ENCODE measurements around the gene CGB2. TPM values are rescaled to one million over a fixed set of nuclear protein-coding genes. Genes with fewer than 3 reads are reported as not detected.

The CGB2 gene
- total RNA-seq, 4 donors from 2014 or later = not detected

- intact Hi-C loops (cut with DNase I) = no loop called here
- Histone ChIP-seq H3K27me3 (peaks cover 0 to 59% (median 9%) of the 10 kb centered on the region in 4 donors), H3K4me3 (no peak overlapping the region), H3K4me1 (peaks cover 16 to 27% (median 25%) of the 10 kb centered on the region in 4 donors), H3K36me3 (no peaks in the 10 kb centered on the region), H3K9me3 (no peaks in the 10 kb centered on the region), H3K27ac (replicated peaks in 1 of 4) (no peak overlapping the region)
- WGBS = 58% methylated on average over 7 of the region's 10 CpGs
- no peak for TF ChIP-seq EP300 (IDR thresholded peaks at IDR 0.05)
- TF ChIP-seq POLR2AphosphoS5 (IDR thresholded peaks at IDR 0.05) = no peak
- TF ChIP-seq POLR2A (IDR thresholded peaks at IDR 0.05; ENCODE audit: low read depth) = no peak
- no peak for TF ChIP-seq CTCF (IDR thresholded peaks at IDR 0.05)
- no peak for DNase-seq (ENCODE audit: extremely low spot score)
These were observed 26.9 kb downstream of the CGB2 start for GRCh38 chr19:49058562-49058961.

GRCh38 chr19:49059053-49059452 is 27.4 kb downstream of the CGB2 start:
- no peaks in the 10 kb centered on the region for H3K9me3 ChIP-seq
- DNase-seq (ENCODE audit: extremely low spot score) = no peak
- intact Hi-C loops (cut with DNase I) = no loop called here
- no peak for TF ChIP-seq POLR2A (IDR thresholded peaks at IDR 0.05; ENCODE audit: low read depth)
- TF ChIP-seq CTCF (IDR thresholded peaks at IDR 0.05) = no peak
- TF ChIP-seq EP300 (IDR thresholded peaks at IDR 0.05) = no peak
- TF ChIP-seq POLR2AphosphoS5 (IDR thresholded peaks at IDR 0.05) = no peak
- 50% methylated on average over 9 of the region's 9 CpGs for WGBS
- no peaks in the 10 kb centered on the region for H3K36me3 ChIP-seq
- no peak overlapping the region for H3K27ac ChIP-seq (replicated peaks in 1 of 4)
- H3K27me3 ChIP-seq = peaks cover 0 to 64% (median 9%) of the 10 kb centered on the region in 4 donors
- H3K4me1 ChIP-seq = peaks cover 16 to 27% (median 25%) of the 10 kb centered on the region in 4 donors
- no peak overlapping the region for H3K4me3 ChIP-seq

DNA sequence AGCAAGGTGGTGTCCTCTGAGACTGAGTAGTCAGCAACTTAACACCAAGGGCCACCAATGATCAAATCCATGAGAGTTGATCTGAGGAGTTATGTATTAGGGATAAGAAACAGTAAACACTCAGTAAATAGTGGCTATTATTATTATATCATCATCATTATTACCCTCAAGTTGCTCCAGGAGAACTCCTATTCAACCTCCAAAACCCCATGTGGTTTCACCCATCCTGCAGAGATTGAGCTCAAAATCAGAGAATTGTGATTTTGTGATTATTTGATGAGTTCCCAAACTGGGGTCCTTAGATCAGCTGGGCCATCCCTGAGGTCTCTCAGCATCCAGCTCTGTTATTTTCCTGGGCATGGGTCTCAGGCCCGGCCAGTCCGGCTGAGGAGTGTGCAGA is 29.3 kb downstream of the CGB2 start:
- intact Hi-C loops (cut with DNase I) = no loop called here
- H3K27ac ChIP-seq (replicated peaks in 1 of 4) = no peak overlapping the region
- no peaks in the 10 kb centered on the region for H3K9me3 ChIP-seq
- 90% methylated on average over 2 of the region's 2 CpGs for WGBS
- H3K4me3 ChIP-seq = no peak overlapping the region
- H3K27me3 ChIP-seq = peaks cover 0 to 83% (median 25%) of the 10 kb centered on the region in 4 donors
- TF ChIP-seq EP300 (IDR thresholded peaks at IDR 0.05) = no peak
- no peak for TF ChIP-seq CTCF (IDR thresholded peaks at IDR 0.05)
- no peak for TF ChIP-seq POLR2A (IDR thresholded peaks at IDR 0.05; ENCODE audit: low read depth)
- no peak for TF ChIP-seq POLR2AphosphoS5 (IDR thresholded peaks at IDR 0.05)
- DNase-seq (ENCODE audit: extremely low spot score) = no peak
- H3K36me3 ChIP-seq = no peaks in the 10 kb centered on the region
- H3K4me1 ChIP-seq = peaks cover 24 to 37% (median 33%) of the 10 kb centered on the region in 4 donors

GRCh38 chr19:49061445-49061844 is 29.8 kb downstream of the CGB2 start:
- H3K4me3 ChIP-seq = no peak overlapping the region
- DNase-seq (ENCODE audit: extremely low spot score) = no peak
- intact Hi-C loops (cut with DNase I) = no loop called here
- H3K27me3 ChIP-seq = peaks cover 0 to 88% (median 27%) of the 10 kb centered on the region in 4 donors
- 66% methylated on average over 24 of the region's 25 CpGs for WGBS
- no peak overlapping the region for H3K27ac ChIP-seq (replicated peaks in 1 of 4)
- H3K4me1 ChIP-seq = peaks cover 24 to 32% (median 29%) of the 10 kb centered on the region in 4 donors
- no peaks in the 10 kb centered on the region for H3K9me3 ChIP-seq
- TF ChIP-seq CTCF (IDR thresholded peaks at IDR 0.05) (no peak), EP300 (IDR thresholded peaks at IDR 0.05) (no peak), POLR2A (IDR thresholded peaks at IDR 0.05; ENCODE audit: low read depth) (no peak), POLR2AphosphoS5 (IDR thresholded peaks at IDR 0.05) (no peak)
- no peaks in the 10 kb centered on the region for H3K36me3 ChIP-seq

GRCh38 chr19:49064029-49064629 is 32.4 kb downstream of the CGB2 start:
- Histone ChIP-seq H3K4me1 (peaks cover 8 to 14% (median 11%) of the 10 kb centered on the region in 4 donors), H3K27ac (replicated peaks in 1 of 4) (no peak overlapping the region), H3K36me3 (no peaks in the 10 kb centered on the region), H3K4me3 (no peak overlapping the region), H3K27me3 (peaks cover 0 to 93% (median 27%) of the 10 kb centered on the region in 4 donors), H3K9me3 (no peaks in the 10 kb centered on the region)
- DNase-seq (ENCODE audit: extremely low spot score) = no peak
- intact Hi-C loops (cut with DNase I) = no loop called here
- TF ChIP-seq POLR2A (IDR thresholded peaks at IDR 0.05; ENCODE audit: low read depth) = no peak
- no peak for TF ChIP-seq CTCF (IDR thresholded peaks at IDR 0.05)
- TF ChIP-seq EP300 (IDR thresholded peaks at IDR 0.05) = no peak
- TF ChIP-seq POLR2AphosphoS5 (IDR thresholded peaks at IDR 0.05) = no peak
- WGBS = 59% methylated on average over 9 of the region's 10 CpGs

All from esophagus muscularis mucosa (tissue), 4 donors.